Activated CD4-positive, alpha-beta memory T cell treated with anti-CD3 and anti-CD28 coated beads, Interleukin-2, amount 10 ng/mL, durations not matched to agents 7 days and 5 days (primary cell): ENCODE data around the gene GLUD1. TPM values are rescaled to one million over a fixed set of nuclear protein-coding genes. Genes with fewer than 3 reads are reported as not detected.
"Not testable (repeated sequence)": the region's sequence is repeated elsewhere in the genome, so short reads cannot be mapped to it uniquely, and the experiment has no call there.

Experiments
- CTCF ChIA-PET: fragments of 350-600 bp; sonication (Branson Sonifier 250); formaldehyde crosslinking; loops from one replicate; lab custom pipeline; 2021; ENCODE audit warnings: antibody characterized with exemption, inconsistent platforms; lab: Charles Lee
- POLR2A ChIA-PET: fragments of 350-600 bp; sonication (Branson Sonifier 250); formaldehyde crosslinking; loops from one replicate; lab custom pipeline; 2021; ENCODE audit warnings: antibody characterized with exemption; lab: Charles Lee
- DNase-seq: peaks from one replicate; pipeline ENCODE4 v3.0.0-alpha.2; 2020
- H3K27ac Mint-ChIP-seq: one replicate; pipeline ENCODE4 v1.8.0; 2021; ENCODE audit warnings: mild to moderate bottlenecking, mixed read lengths
- H3K27me3 Mint-ChIP-seq: one replicate; pipeline ENCODE4 v1.8.0; 2021; ENCODE audit warnings: mixed read lengths
- H3K36me3 Mint-ChIP-seq: one replicate; pipeline ENCODE4 v1.8.0; 2021; ENCODE audit warnings: low read depth, mixed read lengths
- H3K4me1 Mint-ChIP-seq: one replicate; pipeline ENCODE4 v1.8.0; 2021; ENCODE audit warnings: mixed read lengths
- H3K4me3 Mint-ChIP-seq: one replicate; pipeline ENCODE4 v1.8.0; 2021; ENCODE audit warnings: mild to moderate bottlenecking, mixed read lengths
- H3K9me3 Mint-ChIP-seq: one replicate; pipeline ENCODE4 v1.8.0; 2021; ENCODE audit warnings: mixed read lengths
- total RNA-seq, 2 experiments: library from RNA; stranded (reverse); gene quantifications; one replicate each; pipeline ENCODE4 v1.2.3, GENCODE V29; 2021

Gene GLUD1
- total RNA-seq, 2 experiments from 2014 or later: 111 to 121 TPM

- Mint-ChIP-seq H3K4me3 (no peak overlapping the region), H3K36me3 (peaks cover 54% of the 10 kb centered on the region), H3K27ac (no peak overlapping the region), H3K27me3 (no peaks in the 10 kb centered on the region), H3K9me3 (no peaks in the 10 kb centered on the region), H3K4me1 (peaks cover 2% of the 10 kb centered on the region)
- DNase-seq: no peak
- CTCF ChIA-PET: no interaction called here
- POLR2A ChIA-PET: no interaction called here
Measured at GRCh38 chr10:87058171-87058570, 36.5 kb downstream of the GLUD1 start.

- DNase-seq: no peak
- Mint-ChIP-seq H3K4me1 (peaks cover 2% of the 10 kb centered on the region), H3K4me3 (no peak overlapping the region), H3K36me3 (peaks cover 53% of the 10 kb centered on the region), H3K27ac (no peak overlapping the region), H3K9me3 (no peaks in the 10 kb centered on the region), H3K27me3 (no peaks in the 10 kb centered on the region)
- CTCF ChIA-PET: interaction anchor here (1.0 to 1.5 kb wide), 5 partner anchors 10 to 116 kb away, joined by 3 to 5 read pairs (median 5); partner anchors contain the start of genes GLUD1 and SHLD2
- POLR2A ChIA-PET: interaction anchor here (1.5 kb wide), 2 partner anchors 14 to 39 kb away, joined by 3 to 6 read pairs; no protein-coding TSS in a partner anchor
Measured at GRCh38 chr10:87054373-87055295, 40.0 kb downstream of the GLUD1 start.

DNA sequence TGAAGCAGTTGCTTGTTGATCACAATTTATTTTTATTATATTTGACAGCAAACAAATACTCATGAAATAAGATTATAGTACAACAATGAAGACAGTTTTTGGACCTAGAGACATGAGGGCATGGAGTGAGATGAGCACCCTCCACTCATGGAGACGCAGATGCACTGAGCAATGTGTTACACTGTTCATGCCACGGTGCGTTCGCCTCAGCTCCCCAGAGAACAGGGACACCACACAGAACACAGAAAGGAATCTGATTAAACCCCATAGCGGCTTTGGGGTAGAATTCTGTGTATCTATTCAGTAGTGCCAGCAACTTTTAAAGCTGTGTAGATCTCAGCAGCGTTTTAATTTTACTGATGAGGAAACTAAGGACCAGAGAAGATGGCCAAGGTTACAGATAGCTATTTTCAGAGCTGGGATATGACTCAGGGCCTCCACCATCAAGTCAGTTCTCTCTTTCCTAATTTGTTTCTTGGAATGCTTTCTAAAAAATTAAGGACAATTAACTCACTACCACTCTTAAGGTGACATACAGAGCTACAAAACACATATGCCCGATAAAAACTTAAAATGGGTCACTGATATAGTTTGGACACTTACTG, 41.0 kb downstream of the GLUD1 start:
- no peaks in the 10 kb centered on the region for H3K9me3 Mint-ChIP-seq
- CTCF ChIA-PET: interaction anchor here (1.2 to 1.5 kb wide), 3 partner anchors 39 to 115 kb away, joined by 5 read pairs; partner anchors contain the start of genes GLUD1 and SHLD2
- POLR2A ChIA-PET: interaction anchor here (1.5 kb wide), 2 partner anchors 14 to 40 kb away, joined by 3 to 6 read pairs; no protein-coding TSS in a partner anchor
- peaks cover 51% of the 10 kb centered on the region for H3K36me3 Mint-ChIP-seq
- H3K4me3 Mint-ChIP-seq: no peak overlapping the region
- H3K27ac Mint-ChIP-seq: no peak overlapping the region
- no peaks in the 10 kb centered on the region for H3K27me3 Mint-ChIP-seq
- DNase-seq: no peak
- peaks cover 2% of the 10 kb centered on the region for H3K4me1 Mint-ChIP-seq

DNA sequence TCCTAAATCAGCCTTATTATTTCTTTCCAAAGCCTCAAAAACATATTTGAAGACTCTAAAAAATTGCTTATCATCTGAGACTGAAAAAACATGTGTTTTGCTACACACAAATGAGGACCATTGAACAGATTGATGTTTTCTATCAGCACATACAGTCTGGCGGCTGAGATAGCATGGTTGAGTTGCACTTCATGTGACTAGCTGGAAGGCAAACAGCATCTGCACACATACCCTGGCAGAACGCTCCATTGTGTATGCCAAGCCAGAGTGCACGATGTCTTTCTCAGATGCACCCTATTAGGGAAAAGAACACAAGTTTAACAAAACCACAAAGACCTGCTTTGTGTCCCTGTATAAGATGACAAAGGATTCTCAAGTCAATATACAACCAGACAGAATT, 41.5 kb downstream of the GLUD1 start:
- ChIA-PET CTCF (interaction anchor here (1.5 kb wide), 1 partner anchor 40 kb away, joined by 5 read pairs; no protein-coding TSS in a partner anchor), POLR2A (interaction anchor here (1.5 kb wide), 1 partner anchor 13 kb away, joined by 3 read pairs; no protein-coding TSS in a partner anchor)
- no peaks in the 10 kb centered on the region for H3K9me3 Mint-ChIP-seq
- H3K27me3 Mint-ChIP-seq: no peaks in the 10 kb centered on the region
- peaks cover 2% of the 10 kb centered on the region for H3K4me1 Mint-ChIP-seq
- no peak overlapping the region for H3K27ac Mint-ChIP-seq
- DNase-seq: no peak
- no peak overlapping the region for H3K4me3 Mint-ChIP-seq
- peaks cover 51% of the 10 kb centered on the region for H3K36me3 Mint-ChIP-seq

GRCh38 chr10:87045434-87045938, 49.2 kb downstream of the GLUD1 start:
- CTCF ChIA-PET: interaction anchor here (0.8 kb wide), 1 partner anchor 9 kb away, joined by 3 read pairs; no protein-coding TSS in a partner anchor

DNA sequence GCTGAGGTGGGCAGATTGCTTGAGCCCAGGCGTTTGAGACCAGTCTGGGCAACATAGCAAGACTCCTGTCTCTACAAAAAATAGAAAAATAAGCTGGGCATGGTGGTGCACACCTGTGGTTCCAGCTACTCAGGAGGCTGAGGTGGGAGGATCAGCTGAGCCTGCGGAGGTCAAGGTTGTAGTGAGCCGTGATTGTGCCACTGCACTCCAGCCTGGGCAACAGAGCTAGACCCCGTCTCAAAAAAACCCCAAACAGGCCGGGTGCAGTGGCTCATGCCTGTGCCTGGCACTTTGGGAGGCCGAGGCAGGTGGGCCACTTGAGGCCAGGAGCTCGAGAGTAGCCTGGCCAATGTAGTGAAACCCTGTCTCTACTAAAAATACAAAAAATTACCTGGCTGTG, 51.1 kb downstream of the GLUD1 start:
- peaks cover 23% of the 10 kb centered on the region for H3K36me3 Mint-ChIP-seq
- H3K4me1 Mint-ChIP-seq, H3K27ac Mint-ChIP-seq, POLR2A ChIA-PET, H3K27me3 Mint-ChIP-seq, DNase-seq, H3K9me3 Mint-ChIP-seq, H3K4me3 Mint-ChIP-seq, CTCF ChIA-PET: not testable (repeated sequence)

More at GRCh38 chr10:87045434-87045938, 49.2 kb downstream of the GLUD1 start:
- Mint-ChIP-seq H3K27me3 (no peaks in the 10 kb centered on the region), H3K9me3 (no peaks in the 10 kb centered on the region), H3K36me3 (peaks cover 36% of the 10 kb centered on the region), H3K27ac (no peak overlapping the region), H3K4me1 (no peaks in the 10 kb centered on the region), H3K4me3 (no peak overlapping the region)
- POLR2A ChIA-PET: interaction anchor here (1.3 kb wide), 1 partner anchor 48 kb away, joined by 5 read pairs; no protein-coding TSS in a partner anchor
- no peak for DNase-seq

GRCh38 chr10:87038786-87039185, 55.9 kb downstream of the GLUD1 start:
- H3K27ac Mint-ChIP-seq: no peak overlapping the region
- peaks cover 5% of the 10 kb centered on the region for H3K36me3 Mint-ChIP-seq
- H3K9me3 Mint-ChIP-seq: no peaks in the 10 kb centered on the region
- POLR2A ChIA-PET: no interaction called here
- no peak for DNase-seq
- CTCF ChIA-PET: no interaction called here
- no peak overlapping the region for H3K4me3 Mint-ChIP-seq
- peaks cover 13% of the 10 kb centered on the region for H3K27me3 Mint-ChIP-seq
- no peaks in the 10 kb centered on the region for H3K4me1 Mint-ChIP-seq

DNA sequence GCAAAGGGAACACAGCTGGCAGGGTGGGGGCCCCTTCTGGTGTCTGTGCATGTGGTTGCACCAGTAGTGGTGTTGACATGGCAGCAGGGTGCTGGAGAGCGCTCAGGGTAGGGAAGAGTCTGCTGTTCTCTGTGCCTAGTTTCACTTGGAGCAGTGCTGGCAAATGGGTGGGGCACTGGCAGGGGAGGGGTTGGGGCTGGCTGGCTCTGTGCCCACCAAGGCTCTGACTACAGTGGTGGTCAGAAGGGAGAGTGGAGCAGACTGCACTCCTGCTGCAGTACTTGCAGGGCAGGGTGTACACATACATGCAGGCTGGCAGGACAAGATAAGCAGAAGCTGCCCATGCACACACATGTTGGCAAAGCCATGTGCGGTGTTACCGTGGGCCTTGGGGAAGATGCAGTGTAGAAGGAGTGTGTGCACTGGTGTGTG, 56.3 kb downstream of the GLUD1 start:
- ChIA-PET CTCF (no interaction called here), POLR2A (no interaction called here)
- H3K27me3 Mint-ChIP-seq: peaks cover 13% of the 10 kb centered on the region
- no peaks in the 10 kb centered on the region for H3K9me3 Mint-ChIP-seq
- no peaks in the 10 kb centered on the region for H3K4me1 Mint-ChIP-seq
- no peak for DNase-seq
- H3K27ac Mint-ChIP-seq: no peak overlapping the region
- no peak overlapping the region for H3K4me3 Mint-ChIP-seq
- peaks cover 4% of the 10 kb centered on the region for H3K36me3 Mint-ChIP-seq

- Mint-ChIP-seq H3K36me3 (no peaks in the 10 kb centered on the region), H3K27me3 (peaks cover 22% of the 10 kb centered on the region), H3K4me1 (no peaks in the 10 kb centered on the region), H3K27ac (no peak overlapping the region), H3K4me3 (no peak overlapping the region), H3K9me3 (no peaks in the 10 kb centered on the region)
- POLR2A ChIA-PET: no interaction called here
- CTCF ChIA-PET: interaction anchor here (0.8 kb wide), 1 partner anchor 69 kb away, joined by 3 read pairs; no protein-coding TSS in a partner anchor
- DNase-seq: no peak
Measured at GRCh38 chr10:87036623-87037022, 58.0 kb downstream of the GLUD1 start.

- peaks cover 2% of the 10 kb centered on the region for H3K4me1 Mint-ChIP-seq
- ChIA-PET CTCF (no interaction called here), POLR2A (no interaction called here)
- H3K27me3 Mint-ChIP-seq: peaks cover 18% of the 10 kb centered on the region
- no peaks in the 10 kb centered on the region for H3K36me3 Mint-ChIP-seq
- peaks cover 5% of the 10 kb centered on the region for H3K9me3 Mint-ChIP-seq
- H3K4me3 Mint-ChIP-seq: no peak overlapping the region
- no peak for DNase-seq
- no peak overlapping the region for H3K27ac Mint-ChIP-seq
Measured at GRCh38 chr10:87030912-87031635, 63.6 kb downstream of the GLUD1 start.

DNA sequence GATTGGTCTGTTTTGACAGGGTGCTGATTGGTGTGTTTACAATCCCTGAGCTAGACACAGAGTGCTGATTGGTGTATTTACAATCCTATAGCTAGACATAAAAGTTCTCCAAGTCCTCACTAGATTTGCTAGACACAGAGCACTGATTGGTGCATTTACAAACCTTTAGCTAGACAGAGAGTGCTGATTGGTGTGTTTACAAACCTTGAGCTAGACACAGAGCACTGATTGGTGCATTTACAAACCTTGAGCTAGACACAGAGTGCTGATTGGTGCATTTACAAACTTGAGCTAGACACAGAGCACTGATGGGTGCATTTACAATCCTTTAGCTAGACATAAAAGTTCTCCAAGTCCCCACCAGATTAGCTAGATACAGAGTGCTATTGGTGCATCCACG, 64.2 kb downstream of the GLUD1 start:
- DNase-seq, H3K4me1 Mint-ChIP-seq, H3K27ac Mint-ChIP-seq, H3K4me3 Mint-ChIP-seq, H3K9me3 Mint-ChIP-seq, H3K36me3 Mint-ChIP-seq, CTCF ChIA-PET, POLR2A ChIA-PET: not testable (repeated sequence)
- peaks cover 18% of the 10 kb centered on the region for H3K27me3 Mint-ChIP-seq

DNA sequence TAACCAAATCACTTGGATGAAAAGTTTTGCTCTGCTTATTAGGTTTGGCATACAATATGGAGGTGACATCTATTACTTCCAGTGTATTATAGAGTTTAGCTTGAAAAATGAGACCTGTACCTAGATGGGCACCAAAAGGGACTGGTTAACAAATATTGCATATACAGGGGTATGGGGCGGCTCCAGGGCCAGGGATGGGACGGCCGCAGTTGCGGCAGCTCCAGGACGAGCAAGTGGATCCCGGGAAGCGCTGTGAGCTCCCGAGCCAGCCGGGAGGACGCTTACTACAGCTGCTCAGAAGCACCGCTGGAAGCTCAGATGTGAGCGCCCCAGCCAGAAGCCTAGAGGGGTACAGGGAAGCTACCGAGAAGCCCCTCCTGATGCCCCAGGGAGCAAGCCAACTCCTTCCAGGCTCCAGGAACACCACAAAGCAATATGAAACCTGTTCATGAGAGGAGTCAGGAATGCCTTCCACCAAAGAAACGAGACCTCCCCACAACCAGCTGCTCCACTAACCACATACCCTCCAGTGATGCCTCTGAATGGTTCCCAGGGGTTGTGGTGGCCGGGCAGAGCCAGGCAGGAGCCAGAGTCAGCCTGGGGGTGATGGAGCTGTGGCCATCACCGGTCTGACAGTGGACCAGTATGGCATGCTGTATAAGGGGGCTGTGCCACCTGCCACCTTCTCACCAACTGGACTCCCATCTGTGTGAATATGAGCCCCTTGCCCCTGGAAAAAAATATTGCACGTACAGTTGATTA, 67.7 kb downstream of the GLUD1 start:
- H3K27ac Mint-ChIP-seq, H3K4me3 Mint-ChIP-seq, POLR2A ChIA-PET, H3K27me3 Mint-ChIP-seq, DNase-seq, H3K9me3 Mint-ChIP-seq, H3K36me3 Mint-ChIP-seq: not testable (repeated sequence)
- peaks cover 14% of the 10 kb centered on the region for H3K4me1 Mint-ChIP-seq
- CTCF ChIA-PET: interaction anchor here (0.6 kb wide), 1 partner anchor 88 kb away, joined by 10 read pairs; no protein-coding TSS in a partner anchor
